Natural killer cell (primary cell): ENCODE data around the gene SMC5. TPM values are rescaled to one million over a fixed set of nuclear protein-coding genes. Genes with fewer than 3 reads are reported as not detected.

Source experiments
- ATAC-seq, 3 donors: fragments of 150-1000 bp in 2 of 3; fragments of 200-7000 bp in 1 of 3; cut with Tn5 transposase; 1 replicate in 1 of 3; 2 replicates in 2 of 3; pipeline ENCODE4 v1.10.0; 2021; ENCODE audit warnings: mild to moderate bottlenecking in 2 of 3, moderate library complexity in 2 of 3
- DNase-seq, 2 donors: peaks; one replicate each; pipeline versions ENCODE4 v3.0.0 to v3.0.0-alpha.2; 2013 to 2021; ENCODE audit warnings: mixed read lengths in 1 of 2
- H3K27ac ChIP-seq: one replicate; pipeline ENCODE4 v1.5.1; 2013; ENCODE audit warnings: mild to moderate bottlenecking, low read length
- H3K27me3 ChIP-seq: one replicate; pipeline ENCODE4 v1.6.1; 2013; ENCODE audit warnings: low read length; ENCODE audit not compliant: control insufficient read depth, insufficient read depth
- H3K36me3 ChIP-seq: one replicate; pipeline ENCODE4 v1.6.1; 2013; ENCODE audit warnings: low read length; ENCODE audit not compliant: control insufficient read depth, insufficient read depth
- H3K4me1 ChIP-seq: one replicate; pipeline ENCODE4 v1.6.1; 2013; ENCODE audit warnings: low read length; ENCODE audit not compliant: control insufficient read depth, insufficient read depth
- H3K4me3 ChIP-seq: one replicate; pipeline ENCODE4 v1.5.1; 2013; ENCODE audit warnings: low read length
- H3K9me3 ChIP-seq: one replicate; pipeline ENCODE4 v1.6.1; 2013; ENCODE audit warnings: low read length; ENCODE audit not compliant: control insufficient read depth, insufficient read depth
- H3K27ac Mint-ChIP-seq, 2 donors: one replicate each; pipeline ENCODE4 v1.8.0; 2022; ENCODE audit warnings: mild to moderate bottlenecking in 2 of 2, mixed read lengths in 2 of 2, moderate library complexity in 1 of 2
- H3K27me3 Mint-ChIP-seq, 2 donors: one replicate each; pipeline ENCODE4 v1.8.0; 2022; ENCODE audit warnings: low read depth in 2 of 2, mixed read lengths in 2 of 2
- H3K36me3 Mint-ChIP-seq: one replicate; pipeline ENCODE4 v1.8.0; 2022; ENCODE audit warnings: mixed read lengths
- H3K4me1 Mint-ChIP-seq, 2 donors: one replicate each; pipeline ENCODE4 v1.8.0; 2022; ENCODE audit warnings: mixed read lengths in 2 of 2
- H3K4me3 Mint-ChIP-seq: one replicate; pipeline ENCODE4 v1.8.0; 2022; ENCODE audit warnings: mild to moderate bottlenecking, moderate library complexity, mixed read lengths
- H3K9me3 Mint-ChIP-seq, 2 donors: one replicate each; pipeline ENCODE4 v1.8.0; 2022; ENCODE audit warnings: mixed read lengths in 2 of 2
- WGBS: methylation state at CpG from one replicate; pipeline ENCODE4 v1.1.7; 2013; ENCODE audit warnings: missing lambda C conversion rate; ENCODE audit not compliant: insufficient coverage; 5-methylcytosine and 5-hydroxymethylcytosine counted together
- intact Hi-C: fragments of 100-400 bp; cut with micrococcal nuclease; formaldehyde crosslinking; loops from one replicate; pipeline ENCODE4 v1.14.2; 2022
- total RNA-seq, 4 donors: library from RNA; stranded (reverse); fragments of 120-200 nt in 1 of 4; gene quantifications; one replicate each; pipeline versions ENCODE4 v1.2.3 to v1.2.4, GENCODE V29; 2013 to 2022
- TF ChIP-seq, protein P1 (sequence below): fragments of 200-600 bp; IDR thresholded peaks from one replicate; pipeline ENCODE4 v1.8.0; 2022; ENCODE audit warnings: antibody characterized with exemption

The SMC5 gene
- total RNA-seq, 3 donors from 2014 or later (not counting 1 experiment from before 2014, with no cell fraction given), result 35.0 to 41.0 (median 40.9) TPM

GRCh38 chr9:70260606-70261005, 1.8 kb downstream of the SMC5 start:
- TF ChIP-seq, protein P1, sequence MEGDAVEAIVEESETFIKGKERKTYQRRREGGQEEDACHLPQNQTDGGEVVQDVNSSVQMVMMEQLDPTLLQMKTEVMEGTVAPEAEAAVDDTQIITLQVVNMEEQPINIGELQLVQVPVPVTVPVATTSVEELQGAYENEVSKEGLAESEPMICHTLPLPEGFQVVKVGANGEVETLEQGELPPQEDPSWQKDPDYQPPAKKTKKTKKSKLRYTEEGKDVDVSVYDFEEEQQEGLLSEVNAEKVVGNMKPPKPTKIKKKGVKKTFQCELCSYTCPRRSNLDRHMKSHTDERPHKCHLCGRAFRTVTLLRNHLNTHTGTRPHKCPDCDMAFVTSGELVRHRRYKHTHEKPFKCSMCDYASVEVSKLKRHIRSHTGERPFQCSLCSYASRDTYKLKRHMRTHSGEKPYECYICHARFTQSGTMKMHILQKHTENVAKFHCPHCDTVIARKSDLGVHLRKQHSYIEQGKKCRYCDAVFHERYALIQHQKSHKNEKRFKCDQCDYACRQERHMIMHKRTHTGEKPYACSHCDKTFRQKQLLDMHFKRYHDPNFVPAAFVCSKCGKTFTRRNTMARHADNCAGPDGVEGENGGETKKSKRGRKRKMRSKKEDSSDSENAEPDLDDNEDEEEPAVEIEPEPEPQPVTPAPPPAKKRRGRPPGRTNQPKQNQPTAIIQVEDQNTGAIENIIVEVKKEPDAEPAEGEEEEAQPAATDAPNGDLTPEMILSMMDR, result no peak
- Mint-ChIP-seq H3K27ac (peak overlapping the region in 1 of 2 donors; percentile 90), H3K36me3 (peaks cover 7% of the 10 kb centered on the region), H3K9me3 (no peaks in the 10 kb centered on the region), H3K27me3 (no peaks in the 10 kb centered on the region), H3K4me1 (peaks cover 46% of the 10 kb centered on the region in 2 donors), H3K4me3 (peak overlapping the region; percentile 94)
- H3K36me3 ChIP-seq, result peaks cover 17% of the 10 kb centered on the region
- no peak overlapping the region for H3K4me3 ChIP-seq
- H3K27me3 ChIP-seq, result no peaks in the 10 kb centered on the region
- H3K4me1 ChIP-seq, result peaks cover 24% of the 10 kb centered on the region
- DNase-seq (no peak), ATAC-seq (no peak)
- WGBS, result 99% methylated on average over 7 of the region's 8 CpGs
- no peak overlapping the region for H3K27ac ChIP-seq
- no peaks in the 10 kb centered on the region for H3K9me3 ChIP-seq
- intact Hi-C loops, result no loop called here

DNA sequence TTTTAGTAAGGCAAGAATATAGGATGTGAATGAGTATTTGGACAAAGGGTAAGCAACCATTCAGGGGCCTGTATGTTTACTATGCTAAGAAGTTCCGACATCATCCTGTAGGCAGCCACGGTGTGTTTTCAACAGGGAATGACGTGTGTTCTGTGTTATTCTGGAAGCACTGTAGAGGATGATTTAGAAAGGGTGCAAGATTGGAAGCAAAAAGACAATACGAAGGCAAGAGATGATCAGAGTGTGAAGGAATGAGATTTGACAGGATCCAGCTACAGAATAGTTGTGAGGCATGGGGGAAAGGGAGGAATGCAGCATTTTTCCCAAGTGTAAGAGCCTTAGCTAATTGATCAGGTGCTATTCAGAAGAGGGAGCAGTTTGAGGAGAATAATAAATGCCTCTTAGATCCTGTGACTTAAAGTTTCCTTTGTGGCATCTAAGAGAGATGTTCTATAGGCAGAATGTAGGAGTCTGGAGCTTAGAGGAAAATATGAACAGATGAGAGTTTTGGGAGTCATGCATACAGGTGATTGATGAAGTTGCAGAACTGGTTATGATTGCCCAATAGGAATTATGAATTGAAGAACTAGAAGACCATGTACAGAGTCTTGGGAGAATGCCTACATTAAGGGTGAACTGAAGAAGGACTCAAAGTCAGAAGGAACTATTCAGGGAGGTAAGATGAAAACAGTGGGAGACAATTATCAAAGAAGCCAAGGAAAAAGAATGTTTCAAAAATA, 2.5 kb downstream of the SMC5 start:
- peaks cover 24% of the 10 kb centered on the region for H3K4me1 ChIP-seq
- no peak overlapping the region for H3K4me3 Mint-ChIP-seq
- H3K36me3 ChIP-seq, result peaks cover 24% of the 10 kb centered on the region
- H3K27me3 Mint-ChIP-seq, result no peaks in the 10 kb centered on the region
- intact Hi-C loops, result no loop called here
- no peak for DNase-seq
- H3K4me3 ChIP-seq, result no peak overlapping the region
- TF ChIP-seq, protein P1, result no peak
- H3K36me3 Mint-ChIP-seq, result peaks cover 7% of the 10 kb centered on the region
- peak overlapping the region in 1 of 2 donors; percentile 2 for H3K27ac Mint-ChIP-seq
- ATAC-seq, result no peak
- peaks cover 46% of the 10 kb centered on the region in 2 donors for H3K4me1 Mint-ChIP-seq
- no peaks in the 10 kb centered on the region for H3K9me3 Mint-ChIP-seq
- WGBS, result 88% methylated on average over 4 of the region's 4 CpGs
- no peak overlapping the region for H3K27ac ChIP-seq
- no peaks in the 10 kb centered on the region for H3K9me3 ChIP-seq
- no peaks in the 10 kb centered on the region for H3K27me3 ChIP-seq

GRCh38 chr9:70262366-70262765, 3.6 kb downstream of the SMC5 start:
- no peak overlapping the region for H3K27ac ChIP-seq
- no peaks in the 10 kb centered on the region for H3K9me3 ChIP-seq
- Mint-ChIP-seq H3K36me3 (peaks cover 9% of the 10 kb centered on the region), H3K4me3 (no peak overlapping the region), H3K27ac (peak overlapping the region; percentile 2 to 24), H3K27me3 (no peaks in the 10 kb centered on the region), H3K9me3 (no peaks in the 10 kb centered on the region), H3K4me1 (peaks cover 47 to 48% of the 10 kb centered on the region in 2 donors)
- peaks cover 24% of the 10 kb centered on the region for H3K4me1 ChIP-seq
- ATAC-seq (no peak), DNase-seq (no peak)
- intact Hi-C loops, result no loop called here
- WGBS, result 85% methylated on average over 2 of the region's 2 CpGs
- no peaks in the 10 kb centered on the region for H3K27me3 ChIP-seq
- H3K36me3 ChIP-seq, result peaks cover 31% of the 10 kb centered on the region
- no peak overlapping the region for H3K4me3 ChIP-seq
- TF ChIP-seq, protein P1, result no peak
